Loucy (cell line): ENCODE measurements around the gene SYNRG.

Experiments used
- CTCF ChIP-seq: fragments of 200-600 bp; sonication (generic); conservative IDR thresholded peaks from 2 replicates; pipeline ENCODE4 v1.5.1; 2014; ENCODE audit warnings: mild to moderate bottlenecking, antibody characterized with exemption, low read length
- EZH2phosphoT487 ChIP-seq: fragments of 200-600 bp; IDR thresholded peaks from 2 replicates; pipeline ENCODE4 v1.6.1; 2018; ENCODE audit warnings: antibody characterized with exemption, mild to moderate bottlenecking, moderate library complexity, borderline replicate concordance

- TF ChIP-seq CTCF, result no peak
- no peak for TF ChIP-seq EZH2phosphoT487
Observed at GRCh38 chr17:37481001-37481665, 128.1 kb downstream of the SYNRG start.
